ENCODE data around the gene REN. TPM values are rescaled to one million over a fixed set of nuclear protein-coding genes. Genes with fewer than 3 reads are reported as not detected.

REN gene
- total and polyA plus RNA-seq, 9 of the 15 experiments (the other 6 are each of a cell fraction or from before 2014, with no cell fraction given), result 1.7 to 9.9 (median 3.1) TPM

DNA sequence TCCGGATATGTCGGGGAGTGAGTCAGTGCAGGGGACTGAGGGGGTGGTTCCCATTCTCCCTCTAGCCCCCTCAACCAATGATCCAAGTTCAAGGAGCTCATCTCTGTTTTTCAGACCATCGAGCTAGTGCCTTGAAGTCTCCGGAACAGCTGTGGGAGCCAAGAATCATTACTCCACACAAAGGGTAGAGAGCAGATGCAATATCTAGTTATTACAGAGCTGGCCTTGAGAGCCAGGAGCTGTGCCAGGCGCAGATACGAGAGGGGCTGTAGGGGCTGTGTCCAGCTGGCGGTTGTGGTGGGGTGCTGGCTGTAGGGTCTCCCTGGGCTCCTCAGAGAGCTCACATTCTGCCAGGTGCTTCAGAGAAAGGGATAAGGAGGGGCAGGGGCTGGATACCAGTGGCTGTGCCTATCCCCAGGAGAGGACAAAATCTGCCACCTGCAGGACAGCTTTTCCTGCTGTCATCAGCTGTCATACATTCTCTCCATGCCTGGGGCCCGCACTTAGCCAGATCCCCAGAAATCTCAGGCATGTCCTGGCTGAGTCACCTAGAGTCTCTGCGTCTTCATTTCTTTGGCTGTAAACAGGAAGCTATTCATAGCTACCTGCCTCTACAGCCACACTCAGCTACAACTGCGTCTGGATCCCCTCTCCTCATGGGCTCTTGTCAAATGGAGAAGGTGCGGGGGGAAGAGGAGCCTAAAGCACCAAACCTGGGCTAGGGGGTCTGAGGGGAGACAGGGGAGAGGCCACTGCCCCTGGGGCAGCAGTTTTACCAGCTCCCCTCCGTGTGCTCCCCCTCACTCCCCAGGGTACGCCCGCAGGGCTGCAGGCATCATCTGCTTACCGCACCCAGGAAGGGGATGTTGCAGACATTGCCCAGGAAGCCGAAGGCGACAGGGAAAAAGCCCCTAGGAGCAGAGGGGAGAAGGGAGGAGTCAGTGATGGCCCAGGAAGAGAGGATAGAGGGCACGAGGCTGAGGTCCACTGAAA, 32.5 kb upstream of the REN start (continued):
- no peak for TF ChIP-seq TOE1 (IDR thresholded peaks at IDR 0.05; ENCODE audit: borderline replicate concordance)
- TF ChIP-seq TOE1 (CRISPR knock-in tag; IDR thresholded peaks at IDR 0.05; ENCODE audit: borderline replicate concordance, low read depth), result no peak
- no peak for TF ChIP-seq NCOR1 (IDR thresholded peaks at IDR 0.05)
- TF ChIP-seq CREBBP (IDR thresholded peaks at IDR 0.05; ENCODE audit: low read depth, low read length), result no peak
- TF ChIP-seq PCBP2 (IDR thresholded peaks at IDR 0.05; ENCODE audit: low read depth, low read length, poor library complexity, severe bottlenecking), result no peak
- no peak for TF ChIP-seq PHB2 (IDR thresholded peaks at IDR 0.05; ENCODE audit: low read depth)
- TF ChIP-seq, protein P1, sequence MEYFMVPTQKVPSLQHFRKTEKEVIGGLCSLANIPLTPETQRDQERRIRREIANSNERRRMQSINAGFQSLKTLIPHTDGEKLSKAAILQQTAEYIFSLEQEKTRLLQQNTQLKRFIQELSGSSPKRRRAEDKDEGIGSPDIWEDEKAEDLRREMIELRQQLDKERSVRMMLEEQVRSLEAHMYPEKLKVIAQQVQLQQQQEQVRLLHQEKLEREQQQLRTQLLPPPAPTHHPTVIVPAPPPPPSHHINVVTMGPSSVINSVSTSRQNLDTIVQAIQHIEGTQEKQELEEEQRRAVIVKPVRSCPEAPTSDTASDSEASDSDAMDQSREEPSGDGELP (CRISPR knock-in tag; IDR thresholded peaks at IDR 0.05; ENCODE audit: borderline replicate concordance), result peak; percentile 25; the same call in 1 of the 2 replicates
- TF ChIP-seq CC2D1A (IDR thresholded peaks at IDR 0.05), result no peak
- TF ChIP-seq ZC3H4 (CRISPR knock-in tag; IDR thresholded peaks at IDR 0.05; ENCODE audit: borderline replicate concordance), result no peak
- peak; percentile 13 for TF ChIP-seq MEIS2 (IDR thresholded peaks at IDR 0.05; ENCODE audit: partially characterized antibody)
- no peak for TF ChIP-seq ZNF239 (CRISPR knock-in tag; IDR thresholded peaks at IDR 0.05)
- no peak for TF ChIP-seq NR4A1 (CRISPR knock-in tag; IDR thresholded peaks at IDR 0.05)
- no peak for TF ChIP-seq NR4A1 (tag; IDR thresholded peaks at IDR 0.05)
- no peak for TF ChIP-seq ETV6 (IDR thresholded peaks at IDR 0.05; ENCODE audit: borderline replicate concordance in 1 of 2, low read depth in 2 of 2, low read length in 1 of 2)
- no peak for TF ChIP-seq ETV6 (CRISPR knock-in tag; IDR thresholded peaks at IDR 0.05; ENCODE audit: borderline replicate concordance)
- TF ChIP-seq CREB1 (IDR thresholded peaks at IDR 0.05), result no peak
- TF ChIP-seq CREB1 (CRISPR knock-in tag; IDR thresholded peaks at IDR 0.05), result no peak
- TF ChIP-seq, protein P2, sequence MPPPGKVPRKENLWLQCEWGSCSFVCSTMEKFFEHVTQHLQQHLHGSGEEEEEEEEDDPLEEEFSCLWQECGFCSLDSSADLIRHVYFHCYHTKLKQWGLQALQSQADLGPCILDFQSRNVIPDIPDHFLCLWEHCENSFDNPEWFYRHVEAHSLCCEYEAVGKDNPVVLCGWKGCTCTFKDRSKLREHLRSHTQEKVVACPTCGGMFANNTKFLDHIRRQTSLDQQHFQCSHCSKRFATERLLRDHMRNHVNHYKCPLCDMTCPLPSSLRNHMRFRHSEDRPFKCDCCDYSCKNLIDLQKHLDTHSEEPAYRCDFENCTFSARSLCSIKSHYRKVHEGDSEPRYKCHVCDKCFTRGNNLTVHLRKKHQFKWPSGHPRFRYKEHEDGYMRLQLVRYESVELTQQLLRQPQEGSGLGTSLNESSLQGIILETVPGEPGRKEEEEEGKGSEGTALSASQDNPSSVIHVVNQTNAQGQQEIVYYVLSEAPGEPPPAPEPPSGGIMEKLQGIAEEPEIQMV (tag; conservative IDR thresholded peaks at IDR 0.05; ENCODE audit: low read depth), result no peak
- TF ChIP-seq MTA2 (IDR thresholded peaks at IDR 0.05; ENCODE audit: low read depth), result no peak
- no peak for TF ChIP-seq BACH1 (tag; IDR thresholded peaks at IDR 0.05)
- TF ChIP-seq, protein P3, sequence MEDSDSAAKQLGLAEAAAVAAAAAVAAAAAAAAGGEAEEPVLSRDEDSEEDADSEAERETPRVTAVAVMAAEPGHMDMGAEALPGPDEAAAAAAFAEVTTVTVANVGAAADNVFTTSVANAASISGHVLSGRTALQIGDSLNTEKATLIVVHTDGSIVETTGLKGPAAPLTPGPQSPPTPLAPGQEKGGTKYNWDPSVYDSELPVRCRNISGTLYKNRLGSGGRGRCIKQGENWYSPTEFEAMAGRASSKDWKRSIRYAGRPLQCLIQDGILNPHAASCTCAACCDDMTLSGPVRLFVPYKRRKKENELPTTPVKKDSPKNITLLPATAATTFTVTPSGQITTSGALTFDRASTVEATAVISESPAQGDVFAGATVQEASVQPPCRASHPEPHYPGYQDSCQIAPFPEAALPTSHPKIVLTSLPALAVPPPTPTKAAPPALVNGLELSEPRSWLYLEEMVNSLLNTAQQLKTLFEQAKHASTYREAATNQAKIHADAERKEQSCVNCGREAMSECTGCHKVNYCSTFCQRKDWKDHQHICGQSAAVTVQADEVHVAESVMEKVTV (CRISPR knock-in tag; IDR thresholded peaks at IDR 0.05), result peak; percentile 78
- TF ChIP-seq, protein P4, sequence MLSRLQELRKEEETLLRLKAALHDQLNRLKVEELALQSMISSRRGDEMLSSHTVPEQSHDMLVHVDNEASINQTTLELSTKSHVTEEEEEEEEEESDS (CRISPR knock-in tag; IDR thresholded peaks at IDR 0.05), result no peak
- no peak for TF ChIP-seq FOXP1 (CRISPR knock-in tag; IDR thresholded peaks at IDR 0.05)

Data from K562 (cell line).